Endothelial cell (in vitro differentiated cells): Measurements from ENCODE around the gene LPCAT1. TPM values are rescaled to one million over a fixed set of nuclear protein-coding genes. Genes with fewer than 3 reads are reported as not detected.

Experiments
- DNase-seq: peaks from one replicate; pipeline ENCODE4 v3.0.0; 2021; ENCODE audit warnings: low spot score
- H3K27ac Mint-ChIP-seq: one replicate; pipeline ENCODE4 v1.8.0; 2021; ENCODE audit warnings: mixed read lengths, inconsistent platforms; ENCODE audit not compliant: unreplicated experiment
- H3K27me3 Mint-ChIP-seq: one replicate; pipeline ENCODE4 v1.8.0; 2021; ENCODE audit warnings: mild to moderate bottlenecking, moderate library complexity, mixed read lengths, inconsistent platforms; ENCODE audit not compliant: unreplicated experiment
- H3K36me3 Mint-ChIP-seq: one replicate; pipeline ENCODE4 v1.8.0; 2021; ENCODE audit warnings: mild to moderate bottlenecking, low read depth, mixed read lengths, inconsistent platforms; ENCODE audit not compliant: unreplicated experiment
- H3K4me1 Mint-ChIP-seq: one replicate; pipeline ENCODE4 v1.8.0; 2021; ENCODE audit warnings: mild to moderate bottlenecking, mixed read lengths, inconsistent platforms; ENCODE audit not compliant: unreplicated experiment
- H3K4me3 Mint-ChIP-seq: one replicate; pipeline ENCODE4 v1.8.0; 2021; ENCODE audit warnings: mild to moderate bottlenecking, mixed read lengths, inconsistent platforms; ENCODE audit not compliant: unreplicated experiment
- H3K9me3 Mint-ChIP-seq: one replicate; pipeline ENCODE4 v1.8.0; 2021; ENCODE audit warnings: mixed read lengths, inconsistent platforms; ENCODE audit not compliant: unreplicated experiment
- total RNA-seq: library from RNA; stranded (reverse); fragmentation: NEBNext Ultra II Directional; extraction: Animal tissue kit (Norgen Biotek cat#: 25700); gene quantifications from one replicate; pipeline ENCODE4 v1.2.1, GENCODE V29; 2021; ENCODE audit not compliant: unreplicated experiment
- TF ChIP-seq, protein P1 (sequence below): fragments of 200-600 bp; sonication (generic); IDR thresholded peaks from one replicate; pipeline ENCODE4 v1.5.0; 2021; ENCODE audit warnings: antibody characterized with exemption; ENCODE audit not compliant: unreplicated experiment

Gene LPCAT1
- total RNA-seq, 1 donor from 2014 or later = 81.3 TPM

DNA sequence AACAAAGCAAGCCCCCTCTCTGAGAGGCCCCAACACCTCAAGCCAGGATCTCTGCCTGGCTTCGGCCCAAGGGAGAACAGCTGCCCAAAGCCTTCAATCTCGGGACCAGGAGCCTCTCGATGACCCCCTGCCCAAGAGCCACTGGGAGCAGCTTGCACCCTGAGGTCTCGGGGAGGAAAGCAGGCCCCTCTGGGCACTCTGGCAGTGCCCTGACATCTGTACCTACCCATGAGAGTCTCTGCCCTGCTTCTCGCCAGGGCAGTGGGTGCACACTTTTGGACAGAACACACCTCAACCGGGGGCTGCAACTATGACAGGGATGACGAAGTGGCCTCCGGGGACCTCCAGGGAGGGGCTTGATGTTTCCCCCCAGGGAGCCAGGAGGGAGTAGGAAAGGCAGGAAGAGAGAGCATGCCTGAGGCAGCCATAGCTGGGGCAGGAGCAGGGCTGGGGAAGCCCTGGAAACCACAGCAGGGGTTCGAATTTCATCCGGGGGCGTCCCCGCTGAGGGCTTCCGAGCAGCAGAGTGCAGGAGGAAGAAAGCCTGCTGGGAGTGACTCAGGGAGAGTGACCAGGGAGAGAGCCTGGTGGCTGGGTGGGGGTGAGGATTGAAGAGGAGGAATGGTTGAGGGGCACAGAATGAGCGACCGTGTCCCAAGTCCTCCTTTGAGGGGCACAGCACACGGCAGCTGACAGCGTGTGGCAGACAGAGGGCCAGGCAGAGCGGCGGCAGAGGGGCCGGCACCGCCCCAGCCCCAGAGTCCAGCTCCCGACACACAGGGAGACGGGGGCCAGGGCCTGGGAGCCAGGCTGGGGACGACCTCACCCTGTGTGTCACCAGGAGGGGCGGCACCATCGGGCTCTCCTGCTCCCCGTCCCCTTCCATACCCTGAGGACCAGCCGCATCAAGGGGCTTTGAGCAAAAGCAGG is 1.8 kb downstream of the LPCAT1 start:
- H3K27ac Mint-ChIP-seq = no peak overlapping the region
- DNase-seq = no peak
- H3K4me3 Mint-ChIP-seq = peak overlapping the region; percentile 94
- H3K4me1 Mint-ChIP-seq = peaks cover 14% of the 10 kb centered on the region
- peaks cover 4% of the 10 kb centered on the region for H3K36me3 Mint-ChIP-seq
- H3K27me3 Mint-ChIP-seq = peaks cover 10% of the 10 kb centered on the region
- no peaks in the 10 kb centered on the region for H3K9me3 Mint-ChIP-seq
- TF ChIP-seq, protein P1, sequence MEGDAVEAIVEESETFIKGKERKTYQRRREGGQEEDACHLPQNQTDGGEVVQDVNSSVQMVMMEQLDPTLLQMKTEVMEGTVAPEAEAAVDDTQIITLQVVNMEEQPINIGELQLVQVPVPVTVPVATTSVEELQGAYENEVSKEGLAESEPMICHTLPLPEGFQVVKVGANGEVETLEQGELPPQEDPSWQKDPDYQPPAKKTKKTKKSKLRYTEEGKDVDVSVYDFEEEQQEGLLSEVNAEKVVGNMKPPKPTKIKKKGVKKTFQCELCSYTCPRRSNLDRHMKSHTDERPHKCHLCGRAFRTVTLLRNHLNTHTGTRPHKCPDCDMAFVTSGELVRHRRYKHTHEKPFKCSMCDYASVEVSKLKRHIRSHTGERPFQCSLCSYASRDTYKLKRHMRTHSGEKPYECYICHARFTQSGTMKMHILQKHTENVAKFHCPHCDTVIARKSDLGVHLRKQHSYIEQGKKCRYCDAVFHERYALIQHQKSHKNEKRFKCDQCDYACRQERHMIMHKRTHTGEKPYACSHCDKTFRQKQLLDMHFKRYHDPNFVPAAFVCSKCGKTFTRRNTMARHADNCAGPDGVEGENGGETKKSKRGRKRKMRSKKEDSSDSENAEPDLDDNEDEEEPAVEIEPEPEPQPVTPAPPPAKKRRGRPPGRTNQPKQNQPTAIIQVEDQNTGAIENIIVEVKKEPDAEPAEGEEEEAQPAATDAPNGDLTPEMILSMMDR = no peak

DNA sequence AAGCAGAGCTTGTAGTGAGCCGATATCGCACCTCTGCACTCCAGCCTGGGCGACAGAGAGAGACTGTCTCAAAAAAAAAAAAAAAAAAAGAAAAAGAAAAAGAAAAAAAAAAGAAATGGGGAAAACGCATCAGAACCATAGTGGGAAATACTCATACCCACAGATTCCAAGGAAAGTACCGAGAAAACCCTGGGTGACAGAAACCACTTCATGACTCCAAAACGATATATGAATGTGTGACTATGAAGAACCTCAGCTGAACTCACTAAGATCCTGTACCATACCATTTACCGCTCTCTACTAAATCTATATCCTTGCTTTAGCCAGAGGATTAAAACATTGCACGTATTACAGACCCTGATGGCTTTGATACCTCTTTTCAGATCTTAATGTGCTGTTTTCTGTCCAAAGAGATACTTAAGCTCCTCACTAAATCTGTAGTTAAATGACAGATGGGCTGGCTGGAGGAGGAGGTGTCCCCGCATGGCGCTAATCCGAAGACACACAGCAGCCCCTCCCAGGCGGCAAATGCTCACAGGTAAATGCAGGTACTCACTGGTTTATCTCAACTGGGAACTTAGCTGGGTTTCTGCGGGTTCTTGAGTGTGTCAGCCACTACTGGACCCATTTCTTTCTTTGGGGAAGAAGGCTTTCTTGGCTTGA is 2.8 kb downstream of the LPCAT1 start:
- H3K4me3 Mint-ChIP-seq = no peak overlapping the region

GRCh38 chr5:1519631-1520210 is 4.0 kb downstream of the LPCAT1 start:
- TF ChIP-seq, protein P1 = no peak
- no peaks in the 10 kb centered on the region for H3K9me3 Mint-ChIP-seq
- H3K27me3 Mint-ChIP-seq = peaks cover 10% of the 10 kb centered on the region
- H3K4me3 Mint-ChIP-seq = peak overlapping the region; percentile 33
- no peak overlapping the region for H3K27ac Mint-ChIP-seq
- no peak for DNase-seq
- peaks cover 4% of the 10 kb centered on the region for H3K36me3 Mint-ChIP-seq
- H3K4me1 Mint-ChIP-seq = peaks cover 32% of the 10 kb centered on the region

More for the DNA sequence above, 2.8 kb downstream of the LPCAT1 start:
- DNase-seq = no peak
- TF ChIP-seq, protein P1 = no peak
- Mint-ChIP-seq H3K4me1 (peaks cover 23% of the 10 kb centered on the region), H3K27me3 (peaks cover 12% of the 10 kb centered on the region), H3K27ac (no peak overlapping the region), H3K9me3 (no peaks in the 10 kb centered on the region), H3K36me3 (peaks cover 4% of the 10 kb centered on the region)

DNA sequence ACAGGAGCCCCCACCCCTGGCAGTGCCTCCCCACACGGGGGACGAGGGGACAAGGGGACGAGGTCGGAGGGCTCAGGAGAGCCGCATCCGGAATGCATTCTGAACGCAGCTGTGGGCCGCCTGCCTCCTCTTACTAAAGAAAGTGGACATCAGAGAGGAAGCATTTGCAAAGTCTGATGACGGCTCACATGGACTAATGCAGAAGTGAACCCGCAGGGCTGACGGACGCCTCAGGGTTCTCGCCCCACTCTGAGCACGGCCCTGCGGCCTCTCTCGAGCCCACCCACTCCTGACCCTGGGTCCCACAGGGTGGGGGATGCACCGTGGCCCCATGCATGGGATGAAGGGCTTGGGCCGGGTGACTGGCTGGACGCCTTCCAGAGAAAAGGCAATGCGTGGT is 5.9 kb downstream of the LPCAT1 start:
- Mint-ChIP-seq H3K4me3 (no peak overlapping the region), H3K27ac (no peak overlapping the region)
- no peak for DNase-seq

More for the DNA sequence above, 5.9 kb downstream of the LPCAT1 start:
- TF ChIP-seq, protein P1 = no peak
- peaks cover 4% of the 10 kb centered on the region for H3K36me3 Mint-ChIP-seq
- H3K4me1 Mint-ChIP-seq = peaks cover 33% of the 10 kb centered on the region
- peaks cover 10% of the 10 kb centered on the region for H3K27me3 Mint-ChIP-seq
- no peaks in the 10 kb centered on the region for H3K9me3 Mint-ChIP-seq
